ENCODE measurements around the gene ERVFRD-1. TPM values are rescaled to one million over a fixed set of nuclear protein-coding genes. Genes with fewer than 3 reads are reported as not detected.

Gene ERVFRD-1
- total and polyA plus RNA-seq, 11 donors = 0.07 to 0.18 (median 0.08) TPM; not detected in 8

DNA sequence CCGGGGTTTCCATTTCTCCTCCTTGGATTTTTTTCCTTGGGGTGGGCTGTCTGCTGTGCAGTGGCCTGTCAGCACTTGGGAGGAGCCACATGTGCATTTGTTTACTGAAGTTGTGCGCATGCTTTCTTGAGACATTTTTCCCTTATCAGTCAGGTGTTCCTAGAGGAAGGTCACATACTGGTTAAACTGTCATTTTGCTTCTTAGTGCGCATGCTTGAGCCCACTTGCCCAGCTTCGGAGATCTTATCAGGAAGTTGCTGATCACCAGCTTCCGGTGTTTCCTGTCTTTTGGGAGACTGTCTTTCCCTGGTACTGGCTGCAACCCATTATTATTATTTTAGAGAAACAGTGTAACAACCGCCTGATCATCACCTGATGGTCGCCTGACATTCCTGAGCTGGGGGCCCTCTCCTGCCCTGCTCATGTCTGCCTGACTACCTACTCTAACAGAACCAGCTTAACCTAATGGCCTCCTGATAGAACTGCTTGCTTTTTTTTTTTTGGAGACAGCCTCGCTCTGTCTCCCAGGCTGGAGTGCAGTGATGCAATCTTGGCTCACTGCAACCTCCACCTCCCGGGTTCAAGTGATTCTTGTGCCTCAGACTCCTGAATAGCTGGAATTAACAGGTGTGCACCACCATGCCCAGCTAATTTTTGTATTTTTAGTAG is 378 bp upstream of the ERVFRD-1 start:
- Histone ChIP-seq H3K27ac (no peak overlapping the region), H3K4me3 (no peak overlapping the region), H3K36me3 (no peaks in the 10 kb centered on the region), H3K9me3 (no peaks in the 10 kb centered on the region), H3K27me3 (no peaks in the 10 kb centered on the region), H3K4me1 (peaks cover 0 to 15% (median 0%) of the 10 kb centered on the region in 12 donors)
- WGBS, 4 donors = 50 to 68% (median 58%) methylated on average over 9 of the region's 9 CpGs
- TF ChIP-seq POLR2A (IDR thresholded peaks at IDR 0.05) (no peak), CTCF (IDR thresholded peaks at IDR 0.05) (no peak)
- ATAC-seq (no peak), DNase-seq (no peak)
- intact Hi-C loops (cut with DNase I) = no loop called here

DNA sequence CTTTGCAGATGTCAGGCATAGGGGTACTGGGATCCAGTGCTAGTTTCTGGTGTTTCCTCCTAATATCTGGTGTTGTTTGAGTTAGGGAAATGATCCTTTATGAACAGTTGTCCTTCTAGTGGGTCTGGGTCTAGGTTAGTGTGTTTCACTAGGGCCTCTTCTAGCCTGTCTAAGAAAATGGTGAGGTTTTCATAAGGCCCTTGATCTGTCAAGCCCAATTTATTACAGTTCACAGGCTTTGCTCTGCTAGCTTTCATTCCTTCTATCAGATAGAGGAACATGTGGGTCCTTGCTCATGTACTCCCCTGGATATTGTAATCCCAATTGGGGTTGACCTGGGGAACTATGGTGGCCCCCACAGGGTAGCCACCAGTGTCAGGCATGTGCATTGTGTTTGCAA is 2.8 kb downstream of the ERVFRD-1 start:
- Histone ChIP-seq H3K4me3 (no peak overlapping the region), H3K36me3 (no peaks in the 10 kb centered on the region), H3K4me1 (peaks cover 0 to 21% (median 2%) of the 10 kb centered on the region in 12 donors), H3K27me3 (no peaks in the 10 kb centered on the region), H3K9me3 (no peaks in the 10 kb centered on the region), H3K27ac (no peak overlapping the region)
- TF ChIP-seq CTCF (IDR thresholded peaks at IDR 0.05) = no peak
- no peak for TF ChIP-seq POLR2A (IDR thresholded peaks at IDR 0.05)
- ATAC-seq = no peak
- no peak for DNase-seq
- intact Hi-C loops (cut with DNase I) = no loop called here

GRCh38 chr6:11103065-11103464 is 8.5 kb downstream of the ERVFRD-1 start:
- peaks cover 0 to 6% (median 0%) of the 10 kb centered on the region in 12 donors for H3K4me1 ChIP-seq
- H3K27ac ChIP-seq = no peak overlapping the region
- WGBS, 4 donors = 81 to 89% (median 88%) methylated on average over 5 of the region's 5 CpGs
- H3K27me3 ChIP-seq = no peaks in the 10 kb centered on the region
- H3K4me3 ChIP-seq = no peak overlapping the region
- H3K9me3 ChIP-seq = peaks cover 0 to 12% (median 0%) of the 10 kb centered on the region in 12 donors
- DNase-seq (no peak), ATAC-seq (no peak)
- no peaks in the 10 kb centered on the region for H3K36me3 ChIP-seq
- TF ChIP-seq POLR2A (IDR thresholded peaks at IDR 0.05) (no peak), CTCF (IDR thresholded peaks at IDR 0.05) (no peak)
- intact Hi-C loops (cut with DNase I) = no loop called here

DNA sequence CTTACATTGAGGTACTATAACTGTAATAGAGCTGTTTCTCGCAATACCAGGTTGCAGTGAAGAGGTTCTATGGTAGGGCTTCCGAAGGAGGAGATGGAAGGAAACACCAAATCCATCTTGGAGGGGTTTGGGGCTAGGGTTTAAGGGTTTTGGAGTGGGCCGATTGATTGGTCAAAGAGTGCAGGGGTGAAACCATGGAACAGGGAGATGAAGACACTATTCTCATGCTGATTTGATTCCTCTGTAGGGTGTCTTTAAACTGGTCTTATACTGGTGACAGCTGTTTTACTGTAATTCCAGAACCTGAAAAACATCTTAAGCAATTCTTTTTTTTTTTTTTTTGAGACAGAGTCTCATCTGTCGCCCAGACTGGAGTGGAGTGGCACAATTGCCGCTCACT is 10.1 kb downstream of the ERVFRD-1 start:
- no peak overlapping the region for H3K27ac ChIP-seq
- no peaks in the 10 kb centered on the region for H3K36me3 ChIP-seq
- H3K27me3 ChIP-seq = no peaks in the 10 kb centered on the region
- intact Hi-C loops (cut with DNase I) = no loop called here
- no peak overlapping the region for H3K4me3 ChIP-seq
- DNase-seq = no peak
- TF ChIP-seq CTCF (IDR thresholded peaks at IDR 0.05) = no peak
- TF ChIP-seq POLR2A (IDR thresholded peaks at IDR 0.05) = no peak
- no peak for ATAC-seq
- 96 to 98% (median 97%) methylated on average over 5 of the region's 5 CpGs for WGBS, 4 donors
- H3K4me1 ChIP-seq = peaks cover 0 to 6% (median 0%) of the 10 kb centered on the region in 12 donors
- H3K9me3 ChIP-seq = peaks cover 0 to 12% (median 0%) of the 10 kb centered on the region in 12 donors
